Upper lobe of left lung (tissue), 4 donors: ENCODE results near the gene WBP2NL.

Experiments
- CTCF ChIP-seq, 6 experiments: fragments of 450-650 bp in 4 of 6; fragments of 200-600 bp in 2 of 6; sonication (generic) in 2 of 6; IDR thresholded peaks; one replicate each; pipeline ENCODE4 v1.5.1; 2016 to 2019; ENCODE audit warnings: antibody characterized with exemption in 6 of 6
- POLR2A ChIP-seq, 4 donors: fragments of 450-650 bp; IDR thresholded peaks; one replicate each; pipeline ENCODE4 v1.5.1; 2016 to 2017; ENCODE audit warnings: antibody characterized with exemption in 4 of 4, mild to moderate bottlenecking in 2 of 4

GRCh38 chr22:41971431-41971830, 27.2 kb upstream of the WBP2NL start:
- TF ChIP-seq POLR2A (IDR thresholded peaks at IDR 0.05) (no peak), CTCF (IDR thresholded peaks at IDR 0.05) (no peak)
